HG02884 (cell line): ENCODE results near the gene IFFO2.

Experiments
- ATAC-seq: cut with Tn5 transposase; IDR thresholded peaks from one replicate; pipeline ENCODE4 v1.9.1; 2021; ENCODE audit warnings: mild to moderate bottlenecking, moderate library complexity; ENCODE audit not compliant: unreplicated experiment

IFFO2 gene

DNA sequence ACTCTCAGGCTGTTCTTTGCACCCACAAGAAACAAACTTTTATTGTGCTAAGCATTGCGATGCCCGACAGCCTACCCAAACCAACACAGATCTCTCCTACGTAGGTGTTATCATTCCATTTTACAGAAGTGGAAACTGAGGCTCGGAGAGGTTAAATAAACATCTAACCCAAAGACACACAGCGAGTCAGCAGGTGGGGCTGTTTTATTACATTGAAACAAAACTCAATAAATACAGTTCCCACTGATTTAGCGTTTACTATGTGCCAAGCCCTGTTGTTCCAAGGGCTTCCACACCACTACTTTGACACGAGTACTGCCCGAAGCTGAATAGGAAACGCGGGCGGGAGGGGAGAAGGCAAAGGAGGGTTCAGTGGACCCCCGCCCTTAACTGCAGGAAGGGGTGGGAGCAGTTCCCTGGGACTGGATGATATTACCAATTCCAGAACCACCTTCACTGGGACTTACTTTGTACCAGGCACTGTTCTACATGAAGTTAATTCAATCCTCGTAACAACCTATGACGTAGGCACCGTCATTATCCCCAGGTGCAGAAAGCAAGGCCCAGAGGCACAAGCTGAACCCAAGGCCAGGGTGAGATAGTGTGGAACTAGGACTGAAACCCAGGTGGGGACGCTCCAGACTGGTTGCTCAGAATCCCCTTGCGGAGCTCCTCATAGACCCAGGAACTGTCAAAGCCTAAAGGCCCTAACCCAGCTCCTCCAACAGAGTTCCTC, 34.8 kb downstream of the IFFO2 start:
- no peak for ATAC-seq

DNA sequence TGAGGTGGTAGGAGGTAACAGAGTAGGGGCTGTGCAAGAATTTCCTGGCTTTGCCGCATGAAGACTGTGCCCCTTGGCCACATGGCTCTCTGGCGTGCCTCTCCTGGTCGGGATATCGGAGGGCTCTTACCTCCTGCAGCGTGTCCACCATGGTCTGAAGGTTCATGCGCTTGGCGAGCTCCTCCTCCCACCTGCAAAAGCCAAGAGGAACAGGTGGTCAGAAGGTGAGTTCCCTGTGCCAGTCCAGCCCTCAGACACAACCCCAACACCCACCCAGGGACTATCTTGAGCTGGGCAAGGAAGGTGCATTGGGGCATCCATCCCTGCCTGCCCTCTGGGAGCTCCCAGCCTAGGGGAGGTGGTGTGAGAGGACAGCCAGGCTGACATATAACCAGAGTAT, 35.5 kb downstream of the IFFO2 start:
- no peak for ATAC-seq

DNA sequence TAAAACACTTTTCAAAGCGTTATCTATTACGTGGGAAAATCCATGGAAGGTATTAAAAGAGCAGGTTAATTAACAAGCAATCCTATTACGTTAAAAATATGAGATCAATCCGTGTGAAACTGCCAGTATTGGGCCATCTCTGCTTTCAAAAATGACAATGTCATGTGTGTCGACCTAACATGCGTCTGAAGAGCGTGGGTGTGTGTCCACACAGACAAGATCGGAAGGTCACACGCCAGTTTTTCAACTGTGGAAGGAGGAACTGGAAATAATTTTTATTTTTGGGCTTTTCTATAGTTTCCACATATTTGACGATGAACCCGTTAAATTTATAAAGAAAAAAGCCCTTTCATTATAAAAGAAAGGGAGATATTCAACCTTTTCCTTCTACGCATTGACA, 36.5 kb downstream of the IFFO2 start:
- no peak for ATAC-seq

DNA sequence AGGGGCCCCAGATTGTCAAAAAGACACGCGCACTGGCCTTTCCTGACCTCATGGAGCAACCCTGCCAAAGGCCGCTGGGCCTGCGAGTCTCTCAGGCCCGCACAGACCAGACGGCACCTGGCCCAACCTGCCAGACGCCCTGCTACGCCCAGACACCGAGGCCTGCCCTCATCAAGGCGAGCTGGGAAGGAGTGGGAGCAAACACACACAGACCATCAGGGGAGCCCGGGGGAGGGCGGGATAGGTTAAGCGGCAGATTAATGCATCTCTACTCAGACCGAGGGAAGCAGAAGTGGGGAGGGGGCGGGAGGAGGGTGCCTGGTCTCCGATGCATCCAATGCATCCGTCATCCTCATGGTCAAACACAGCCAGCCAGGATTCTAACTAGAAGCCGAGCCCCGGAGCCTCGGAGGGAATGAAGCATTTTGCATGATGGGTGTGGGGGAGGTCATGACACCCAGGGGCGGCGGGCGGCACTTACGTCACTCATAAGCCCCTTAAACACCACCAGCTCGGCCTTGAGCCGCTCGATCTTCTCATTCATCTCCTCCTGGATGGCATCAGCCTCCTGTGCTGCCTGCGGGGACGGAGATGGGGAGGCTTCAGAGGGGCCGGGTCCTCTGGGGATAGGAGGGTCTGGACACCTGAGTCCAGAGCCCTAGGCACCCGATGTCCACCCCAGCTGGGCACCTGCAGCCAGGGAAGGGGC, 37.1 kb downstream of the IFFO2 start:
- ATAC-seq: no peak

DNA sequence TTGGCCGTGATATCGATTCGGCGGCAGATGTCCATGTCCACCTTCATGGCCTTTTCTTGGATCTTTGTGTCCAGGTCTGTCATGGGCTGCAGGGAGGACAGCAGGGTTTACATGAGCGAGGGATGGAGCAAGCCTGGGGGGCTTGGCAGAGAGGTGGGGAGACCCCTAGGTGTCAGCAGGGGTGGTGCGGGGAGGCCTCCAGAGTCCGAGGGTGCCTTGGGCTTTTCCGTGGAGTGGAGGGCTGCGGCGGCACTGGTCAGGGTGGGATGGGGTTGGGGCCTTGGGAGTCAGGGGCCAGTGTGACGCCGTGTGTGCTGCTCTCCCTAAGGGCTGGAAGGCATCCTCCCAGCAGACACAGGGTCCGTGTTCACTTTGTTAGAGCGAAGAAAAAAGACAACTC, 38.1 kb downstream of the IFFO2 start:
- ATAC-seq: no peak

DNA sequence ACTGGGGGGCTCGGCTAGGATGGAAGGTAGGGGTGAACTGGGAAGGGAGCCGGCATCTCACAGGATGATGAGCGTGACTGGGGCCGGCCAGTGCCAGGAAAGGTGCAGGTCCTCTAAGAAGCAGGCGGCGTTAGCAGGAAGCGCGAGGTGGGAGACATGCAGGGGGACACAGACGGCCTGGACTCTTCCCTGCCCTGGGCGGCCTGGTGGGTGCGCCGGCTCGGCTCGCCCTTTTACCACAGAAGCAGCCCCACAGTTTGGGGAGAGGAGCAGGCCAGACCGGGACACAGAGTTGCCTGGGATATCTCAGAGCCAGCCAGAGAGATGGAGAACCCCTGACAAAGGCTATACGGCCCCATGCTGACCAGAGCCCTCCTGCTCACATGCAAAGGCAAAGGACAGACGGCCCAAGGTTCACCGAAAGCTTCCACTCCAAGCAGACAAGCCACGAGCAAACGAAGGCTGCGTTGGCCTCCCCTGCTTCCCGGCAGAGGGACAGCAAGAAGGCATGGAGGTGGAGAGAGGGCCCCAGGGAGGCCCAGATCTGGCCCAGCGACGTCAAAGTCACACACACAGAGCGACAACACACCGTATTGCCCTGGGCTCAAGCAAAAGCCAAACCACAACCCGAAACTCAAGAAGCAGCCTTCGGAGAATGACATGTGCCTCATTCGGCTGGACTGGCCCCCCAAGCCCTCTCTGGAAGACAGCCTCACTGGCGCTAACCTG, 39.2 kb downstream of the IFFO2 start:
- ATAC-seq: no peak

DNA sequence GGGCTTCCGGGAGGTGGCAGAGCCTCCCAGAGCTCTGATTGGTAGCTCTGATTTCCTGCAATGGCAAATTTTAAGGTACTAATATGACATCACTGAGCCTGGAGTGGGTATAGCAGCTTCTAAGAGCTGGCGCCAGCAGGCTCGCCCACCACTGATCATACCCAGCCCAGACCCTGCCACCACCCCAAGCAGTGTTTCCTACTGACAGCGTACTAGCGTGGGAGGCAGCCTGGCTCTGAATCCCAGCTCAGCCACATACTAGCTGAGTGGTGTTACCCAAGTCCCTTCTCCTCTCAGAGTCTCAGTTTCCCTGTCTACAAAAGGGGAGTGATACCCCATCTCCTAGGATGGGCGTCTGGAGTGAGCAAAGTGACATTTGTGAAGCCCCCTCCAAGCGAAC, 41.1 kb downstream of the IFFO2 start:
- no peak for ATAC-seq

DNA sequence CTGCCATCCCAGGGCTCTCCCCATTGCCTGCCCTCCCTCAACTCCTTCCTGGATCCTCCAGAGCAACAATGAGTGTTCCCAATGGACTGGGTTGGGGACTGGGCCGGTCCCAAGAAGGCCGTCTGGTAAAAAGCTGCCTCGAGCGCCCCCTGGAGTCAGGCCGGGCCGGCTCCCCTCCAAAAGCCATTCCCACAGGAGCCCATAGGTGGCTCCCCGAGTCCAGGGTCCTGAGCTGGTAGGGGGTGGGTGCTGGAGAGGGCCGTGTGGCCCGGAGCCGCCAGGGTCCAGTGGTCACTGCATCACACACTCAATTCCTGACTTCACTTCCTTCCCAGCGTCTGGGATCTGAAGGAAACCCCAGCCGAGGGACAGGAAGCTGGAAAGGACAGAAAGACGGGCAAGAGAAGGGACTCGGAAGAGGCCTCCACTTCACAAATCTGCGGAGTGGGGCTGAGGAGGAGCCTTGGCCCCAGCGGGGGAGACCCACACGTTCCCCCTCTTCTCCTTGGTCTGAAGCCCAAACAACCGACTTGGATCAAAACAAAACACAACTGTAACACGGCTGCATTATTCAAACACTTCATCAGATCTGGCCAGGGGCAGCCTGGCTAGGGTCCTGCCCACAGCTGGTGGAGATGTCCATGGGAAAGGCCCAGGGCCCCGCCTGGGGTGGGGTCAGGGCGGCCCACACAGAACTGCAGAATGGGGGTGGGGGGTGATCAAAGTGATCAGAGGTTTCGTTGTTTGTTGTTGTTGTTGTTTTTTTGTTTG, 43.2 kb downstream of the IFFO2 start:
- ATAC-seq: no peak

DNA sequence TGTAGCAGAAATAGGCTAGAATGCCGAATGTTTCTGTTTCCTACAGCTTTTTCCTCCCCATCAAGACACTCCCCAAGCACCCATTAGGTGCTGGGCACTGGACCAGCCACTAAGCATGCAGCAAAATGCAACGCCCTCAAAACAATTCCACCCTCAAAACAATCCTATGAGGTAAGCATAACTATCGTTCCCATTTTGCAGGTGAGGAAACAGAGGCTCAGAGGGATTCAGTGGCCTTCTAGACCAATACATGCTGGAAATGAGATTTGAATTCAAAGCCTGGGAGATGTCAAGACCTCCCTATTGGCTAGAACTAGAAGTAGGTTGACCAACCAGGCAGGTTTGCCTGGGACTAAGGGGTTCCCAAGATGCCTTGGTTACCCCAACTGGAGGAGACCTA, 43.9 kb downstream of the IFFO2 start:
- no peak for ATAC-seq

DNA sequence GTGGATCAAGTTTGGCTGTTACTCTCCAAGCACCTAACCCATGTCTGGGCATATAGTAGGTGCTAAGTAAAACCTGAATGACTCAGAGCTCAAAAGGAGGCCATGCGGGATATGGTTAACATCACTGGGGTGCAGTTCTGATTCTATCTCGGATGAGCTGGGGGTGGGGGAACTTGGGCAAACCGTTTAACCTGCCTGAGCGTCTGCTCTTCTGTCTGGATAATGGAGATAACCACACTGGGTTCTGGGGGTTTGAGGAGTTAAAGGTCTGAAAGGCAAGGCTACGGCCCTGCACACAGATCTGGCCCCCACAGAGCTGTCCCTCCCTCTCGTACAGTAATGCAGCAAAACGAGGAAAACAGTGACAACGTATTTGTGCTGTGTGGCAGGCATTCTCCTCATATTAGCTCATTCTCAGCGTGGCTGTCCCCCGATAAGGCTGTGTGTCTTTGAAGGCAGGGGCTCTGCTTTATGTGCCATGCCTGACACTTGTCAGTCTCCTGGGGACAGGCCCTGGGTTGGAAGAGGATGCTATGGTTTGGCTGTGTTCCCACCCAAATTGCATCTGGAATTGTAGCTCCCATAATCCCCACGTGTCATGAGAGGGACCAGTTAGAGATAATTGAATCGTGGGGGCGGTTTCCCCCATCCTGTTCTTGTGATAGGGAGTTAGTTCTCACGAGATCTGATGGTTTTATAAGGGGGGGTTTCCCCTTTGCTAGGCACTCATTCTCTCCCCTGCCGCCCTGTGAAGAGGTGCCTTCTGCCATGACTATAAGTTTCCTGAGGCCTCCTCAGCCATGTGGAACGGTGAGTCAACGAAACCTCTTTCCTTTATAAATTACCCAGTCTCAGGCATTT, 47.3 kb downstream of the IFFO2 start:
- ATAC-seq: no peak

DNA sequence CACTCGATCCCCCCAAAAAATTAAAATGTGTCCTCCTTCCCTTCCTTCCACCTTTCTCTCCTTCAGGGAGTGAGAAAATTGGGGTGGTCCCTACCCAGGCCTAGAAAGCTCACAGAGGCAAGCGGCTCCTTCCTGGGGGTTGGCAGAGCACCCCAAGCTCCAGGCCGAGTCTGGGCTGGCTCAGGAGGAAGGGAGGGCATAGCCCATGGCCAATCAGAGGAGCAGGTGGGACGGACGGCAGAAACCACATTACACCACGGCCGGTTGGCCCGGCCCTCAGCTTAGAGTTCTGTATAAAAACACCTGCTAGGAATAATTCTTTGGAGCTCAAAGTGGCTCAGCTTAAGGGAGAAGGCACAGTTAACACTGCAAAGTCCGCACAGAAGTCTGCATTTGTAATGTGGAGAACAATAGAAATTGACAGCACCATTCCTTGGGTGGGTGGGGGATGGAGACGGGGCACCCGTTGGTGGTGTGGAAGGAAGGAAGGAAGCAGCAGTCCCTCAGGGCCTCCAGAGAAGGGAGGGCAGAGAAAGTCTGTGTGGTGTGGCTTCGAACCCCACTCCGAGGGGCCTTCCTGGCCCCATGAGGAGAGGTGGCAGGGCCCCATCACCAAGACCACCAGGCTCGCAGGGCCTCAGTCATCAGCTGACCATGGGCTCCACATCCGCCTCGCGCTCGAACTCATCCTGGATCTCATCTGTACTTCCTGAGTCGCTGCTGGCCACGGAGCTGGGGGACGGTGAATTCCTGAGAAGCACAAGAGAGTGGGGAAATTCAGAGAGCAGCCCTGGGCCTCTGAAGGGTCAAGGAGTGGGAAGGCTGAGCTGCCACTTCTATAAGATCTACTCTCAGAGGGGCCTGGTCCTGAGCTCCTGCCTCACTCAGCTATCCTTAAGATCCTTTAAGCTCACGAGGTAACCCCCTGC, 48.3 kb downstream of the IFFO2 start:
- no peak for ATAC-seq

DNA sequence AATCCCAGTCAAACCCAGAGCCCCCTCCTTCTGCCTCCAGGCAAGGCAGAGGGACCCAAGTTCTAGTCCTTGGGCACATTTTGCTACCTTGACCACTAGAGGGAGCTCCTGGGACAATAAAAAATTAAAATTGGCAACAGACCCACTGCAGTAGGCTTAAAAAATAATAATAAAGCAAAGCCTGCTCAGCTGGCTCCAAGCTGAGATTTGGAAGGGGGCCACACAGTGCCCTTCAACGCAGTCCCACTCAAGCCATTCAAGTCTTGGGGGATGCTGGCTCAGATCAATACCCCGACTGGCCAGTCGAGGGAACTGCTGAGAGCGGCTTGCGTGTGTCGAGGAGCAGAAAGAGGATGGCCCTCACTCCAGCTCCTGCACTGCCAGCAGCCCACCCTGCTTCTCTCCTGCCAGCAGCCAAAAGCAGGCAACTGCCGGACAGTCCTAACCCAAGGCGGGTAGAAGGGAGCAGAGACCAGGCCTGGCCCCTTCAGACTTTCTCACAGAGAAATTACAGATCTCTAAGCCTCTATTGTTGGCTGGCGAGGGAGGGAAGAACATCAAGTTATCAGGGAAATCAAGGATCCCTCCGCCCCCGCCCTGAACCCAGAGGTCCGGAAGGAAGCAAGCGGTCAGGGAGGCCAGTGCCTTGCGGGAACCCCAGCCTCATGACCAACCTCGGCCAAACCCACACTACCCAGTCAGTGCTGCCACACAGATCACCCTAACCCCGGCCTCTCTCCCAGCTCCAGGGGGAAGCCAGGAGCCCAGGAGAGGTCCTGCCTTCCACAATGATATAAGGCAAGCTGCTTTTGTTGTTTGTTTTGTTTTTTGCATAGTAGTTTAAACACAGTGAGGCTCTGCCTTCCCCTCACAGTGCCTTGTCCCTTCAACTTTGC, 49.2 kb downstream of the IFFO2 start:
- no peak for ATAC-seq

DNA sequence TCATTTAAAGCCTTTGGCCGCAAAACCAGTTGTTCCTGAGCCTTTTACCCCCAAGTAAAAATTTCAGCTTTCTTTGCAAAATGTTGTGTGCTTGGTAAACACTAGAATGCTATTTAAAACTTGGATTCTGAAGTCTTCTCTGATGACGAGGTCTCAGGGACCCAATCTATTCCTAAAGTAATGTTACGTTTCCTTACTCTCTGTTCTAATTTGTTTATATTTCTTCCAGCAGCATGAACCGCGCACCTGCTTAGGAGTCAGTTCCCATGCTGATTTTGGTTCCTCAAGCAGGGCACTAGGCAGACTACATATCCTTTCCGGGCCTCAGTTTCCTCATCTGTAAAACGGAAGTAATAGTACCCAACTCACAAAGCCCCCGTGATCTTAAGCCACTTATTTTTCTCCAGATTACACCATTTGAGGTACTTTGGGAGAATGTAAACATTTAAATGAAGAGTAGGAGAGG, 53.2 kb downstream of the IFFO2 start:
- no peak for ATAC-seq

DNA sequence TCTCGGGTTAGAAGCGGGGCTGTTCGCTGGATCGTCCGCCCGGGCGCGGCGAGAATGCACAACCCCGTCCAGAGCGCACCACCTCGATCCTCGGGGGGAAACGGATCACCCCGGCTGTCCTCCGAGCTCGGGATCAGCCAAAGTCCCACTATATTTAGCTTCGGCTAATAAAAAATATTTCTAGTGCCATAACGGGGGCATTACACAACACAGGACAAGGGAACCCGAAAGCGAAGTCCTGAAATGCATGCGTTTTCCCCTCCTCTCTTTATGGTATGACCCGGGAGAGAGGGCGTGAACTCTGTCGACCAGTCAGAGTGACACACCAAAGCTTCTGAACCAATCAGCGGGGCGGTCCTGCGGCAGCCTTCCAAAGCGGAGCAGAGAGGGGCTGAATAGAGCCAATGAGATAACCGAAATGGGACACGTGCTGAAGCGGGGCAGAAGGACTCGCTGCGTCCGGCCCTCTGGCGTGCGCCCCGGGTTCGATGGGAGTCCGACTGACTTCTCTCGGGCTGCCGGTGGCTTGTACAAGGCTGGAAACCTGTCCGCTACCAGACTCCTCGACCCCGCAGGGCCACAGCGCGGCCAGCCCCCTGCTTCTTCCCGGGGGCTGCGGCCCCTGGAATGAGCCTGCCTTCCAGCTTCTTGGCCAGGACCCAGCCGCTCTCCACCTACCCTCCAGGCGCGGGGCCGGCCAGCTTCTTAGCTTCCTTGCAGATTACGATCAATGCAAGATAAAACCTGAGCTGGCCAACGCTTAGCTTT, 53.8 kb downstream of the IFFO2 start, which contains the start of gene ALDH4A1:
Gene ALDH4A1 (minus strand): TSS at position 33 of the 768 bp plus-strand sequence. CDS start 32 bp downstream, at position 1.
- peak; percentile 92 for ATAC-seq

DNA sequence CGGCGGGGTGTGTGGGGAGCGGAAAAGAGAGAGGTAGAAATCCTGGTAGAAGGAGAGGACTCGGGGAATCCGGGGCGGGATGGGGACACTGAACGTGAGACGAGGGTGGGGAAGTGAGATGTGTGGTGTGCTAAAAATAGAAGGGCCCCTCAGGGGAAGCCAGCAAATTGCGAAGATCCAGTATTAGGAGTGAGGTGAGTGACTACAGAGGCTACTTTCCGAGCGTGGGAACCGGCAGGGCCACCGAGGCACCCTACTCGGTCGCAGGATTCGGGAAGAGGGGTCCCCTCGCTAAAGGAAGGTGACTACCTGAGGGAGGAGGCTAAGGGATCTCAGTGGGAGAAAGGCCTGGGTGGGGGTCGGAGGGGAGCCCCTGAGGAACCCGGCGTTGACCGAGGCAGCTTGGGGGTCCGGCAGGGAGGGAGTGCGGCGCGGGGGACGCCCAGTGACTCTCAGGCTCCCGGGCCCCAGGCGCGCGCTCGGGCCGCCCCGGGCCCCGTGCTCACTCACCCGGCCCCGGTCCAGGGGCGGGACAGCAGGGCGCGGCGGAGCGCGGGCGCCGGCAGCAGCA, 54.4 kb downstream of the IFFO2 start:
- ATAC-seq: peak; percentile 3

DNA sequence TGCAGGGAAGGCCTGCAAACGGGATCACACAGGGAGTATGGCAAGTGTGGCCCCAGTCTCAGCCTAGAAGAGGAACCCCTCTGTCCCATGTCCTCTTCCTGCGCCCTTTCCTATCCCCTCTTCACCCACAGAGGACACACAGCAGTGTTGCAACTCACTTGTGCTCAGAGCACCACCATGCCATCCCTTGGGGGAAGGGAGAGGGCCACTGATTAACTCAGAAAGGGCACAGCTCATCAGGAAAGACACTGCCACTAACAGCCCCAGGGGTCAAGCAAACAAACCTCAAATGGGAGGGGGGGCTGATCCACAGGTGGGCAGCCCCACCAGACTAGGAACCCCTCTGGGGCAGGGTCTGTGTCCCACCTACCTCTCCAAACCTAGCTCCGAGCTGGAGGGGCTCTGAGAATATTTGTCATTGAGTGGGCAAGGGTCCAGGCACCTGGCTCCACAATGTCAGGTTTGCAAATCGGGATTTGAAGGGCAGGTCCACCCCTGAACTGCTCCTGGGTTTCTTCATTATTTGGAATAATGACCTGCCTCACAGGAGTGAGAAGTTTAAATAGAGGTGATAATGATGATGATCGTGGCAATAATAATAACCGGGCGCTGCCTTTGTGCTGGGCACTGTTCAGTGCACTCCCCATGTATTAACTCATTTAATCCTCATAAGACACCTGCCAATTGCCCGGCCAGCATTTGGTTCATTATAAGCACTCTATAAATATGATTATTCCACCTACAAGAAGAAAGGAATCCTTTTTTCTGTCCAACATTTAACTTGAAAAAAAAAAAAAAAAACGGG, 55.1 kb downstream of the IFFO2 start:
- no peak for ATAC-seq
